ENCODE data around the gene RNF150.
"Not testable (repeated sequence)": the region's sequence is repeated elsewhere in the genome, so short reads cannot be mapped to it uniquely, and the experiment has no call there.

RNF150 gene

GRCh38 chr4:140857111-140857510 lies 276.2 kb downstream of the RNF150 start:
- peak; percentile 26 to 34 for DNase-seq

- DNase-seq, result no peak
Observed at GRCh38 chr4:140856621-140857062, 276.6 kb downstream of the RNF150 start.

GRCh38 chr4:140854168-140854567 lies 279.1 kb downstream of the RNF150 start:
- no peak for DNase-seq

GRCh38 chr4:140851804-140852203 lies 281.5 kb downstream of the RNF150 start:
- no peak for DNase-seq

GRCh38 chr4:140851032-140851636 lies 282.1 kb downstream of the RNF150 start:
- peak; percentile 78 to 80 for DNase-seq

GRCh38 chr4:140849526-140849925 lies 283.7 kb downstream of the RNF150 start:
- DNase-seq, result no peak

GRCh38 chr4:140846736-140847135 lies 286.5 kb downstream of the RNF150 start:
- no peak for DNase-seq

GRCh38 chr4:140844061-140844460 lies 289.2 kb downstream of the RNF150 start:
- no peak for DNase-seq

GRCh38 chr4:140841186-140841585 lies 292.1 kb downstream of the RNF150 start:
- DNase-seq, result no peak

GRCh38 chr4:140839888-140840790 lies 293.1 kb downstream of the RNF150 start:
- no peak for DNase-seq

GRCh38 chr4:140839406-140839805 lies 293.9 kb downstream of the RNF150 start:
- DNase-seq, result no peak

GRCh38 chr4:140837736-140838135 lies 295.5 kb downstream of the RNF150 start:
- peak; percentile 37 to 38 for DNase-seq

GRCh38 chr4:140834839-140835495 lies 298.3 kb downstream of the RNF150 start:
- no peak for DNase-seq

- DNase-seq, result no peak
Observed at GRCh38 chr4:140833280-140833679, 300.0 kb downstream of the RNF150 start.

- DNase-seq, result peak; percentile 27 to 35
Observed at GRCh38 chr4:140829825-140830224, 303.4 kb downstream of the RNF150 start.

- no peak for DNase-seq
Observed at GRCh38 chr4:140826701-140827027, 306.6 kb downstream of the RNF150 start.

- not testable (repeated sequence) for DNase-seq
Observed at GRCh38 chr4:140820520-140820919, 312.7 kb downstream of the RNF150 start.

GRCh38 chr4:140819610-140820009 lies 313.7 kb downstream of the RNF150 start:
- DNase-seq, result no peak

- no peak for DNase-seq
Observed at GRCh38 chr4:140818433-140818832, 314.8 kb downstream of the RNF150 start.

GRCh38 chr4:140816806-140817510 lies 316.3 kb downstream of the RNF150 start:
- DNase-seq, result no peak

- no peak for DNase-seq
Observed at GRCh38 chr4:140813804-140814203, 319.5 kb downstream of the RNF150 start.

GRCh38 chr4:140812916-140813315 lies 320.4 kb downstream of the RNF150 start:
- DNase-seq, result no peak

- DNase-seq, result no peak
Observed at GRCh38 chr4:140811429-140811828, 321.8 kb downstream of the RNF150 start.

Data from inflammatory macrophage (primary cell).